Activated naive CD8-positive, alpha-beta T cell treated with anti-CD3 and anti-CD28 coated beads, Interleukin-2, amount 10 ng/mL, durations not matched to agents 7 days and 5 days (primary cell): ENCODE results near the gene POLDIP2. TPM values are rescaled to one million over a fixed set of nuclear protein-coding genes. Genes with fewer than 3 reads are reported as not detected.
"Not testable (repeated sequence)": the region's sequence is repeated elsewhere in the genome, so short reads cannot be mapped to it uniquely, and the experiment has no call there.

Experiments used
- ATAC-seq: fragments of 150-1000 bp; cut with Tn5 transposase; one replicate; pipeline ENCODE4 v1.10.0; 2021; ENCODE audit warnings: low read depth, moderate library complexity
- POLR2A ChIA-PET: fragments of 350-600 bp; sonication (Branson Sonifier 250); formaldehyde crosslinking; loops from one replicate; lab custom pipeline; 2021; ENCODE audit warnings: antibody characterized with exemption; lab: Charles Lee
- DNase-seq: peaks from one replicate; pipeline ENCODE4 v3.0.0; 2021
- H3K27ac Mint-ChIP-seq: one replicate; pipeline ENCODE4 v1.8.0; 2022; ENCODE audit warnings: mild to moderate bottlenecking, mixed read lengths
- H3K27me3 Mint-ChIP-seq: one replicate; pipeline ENCODE4 v1.8.0; 2022; ENCODE audit warnings: mild to moderate bottlenecking, moderate library complexity, mixed read lengths
- H3K36me3 Mint-ChIP-seq: one replicate; pipeline ENCODE4 v1.8.0; 2021; ENCODE audit warnings: mild to moderate bottlenecking, mixed read lengths
- H3K4me1 Mint-ChIP-seq: one replicate; pipeline ENCODE4 v1.8.0; 2021; ENCODE audit warnings: mixed read lengths
- H3K4me3 Mint-ChIP-seq: one replicate; pipeline ENCODE4 v1.8.0; 2022; ENCODE audit warnings: mild to moderate bottlenecking, moderate library complexity, mixed read lengths
- H3K9me3 Mint-ChIP-seq: one replicate; pipeline ENCODE4 v1.8.0; 2021; ENCODE audit warnings: mixed read lengths
- total RNA-seq, 2 experiments: library from RNA; stranded (reverse); gene quantifications; one replicate each; pipeline ENCODE4 v1.2.3, GENCODE V29; 2021

Gene POLDIP2
- total RNA-seq, 2 experiments from 2014 or later: 51.5 to 54.5 TPM

- DNase-seq (no peak), ATAC-seq (no peak)
- POLR2A ChIA-PET: interaction anchor here (1.4 kb wide), 1 partner anchor 11 kb away, joined by 3 read pairs; the partner anchor contains the start of genes IFT20 and TNFAIP1
- Mint-ChIP-seq H3K27me3 (no peaks in the 10 kb centered on the region), H3K9me3 (no peaks in the 10 kb centered on the region), H3K27ac (no peak overlapping the region), H3K4me1 (no peaks in the 10 kb centered on the region), H3K36me3 (peaks cover 5% of the 10 kb centered on the region), H3K4me3 (no peak overlapping the region)
These were observed 11.1 kb downstream of the POLDIP2 start for GRCh38 chr17:28346199-28346580.

- H3K4me3 Mint-ChIP-seq: no peak overlapping the region
- H3K36me3 Mint-ChIP-seq: peaks cover 5% of the 10 kb centered on the region
- DNase-seq: no peak
- no peaks in the 10 kb centered on the region for H3K9me3 Mint-ChIP-seq
- POLR2A ChIA-PET: interaction anchor here (1.4 kb wide), 1 partner anchor 10 kb away, joined by 3 read pairs; the partner anchor contains the start of genes IFT20 and TNFAIP1
- no peak overlapping the region for H3K27ac Mint-ChIP-seq
- no peak for ATAC-seq
- H3K4me1 Mint-ChIP-seq: no peaks in the 10 kb centered on the region
- H3K27me3 Mint-ChIP-seq: no peaks in the 10 kb centered on the region
These were observed 11.7 kb downstream of the POLDIP2 start for GRCh38 chr17:28345419-28346198.

DNA sequence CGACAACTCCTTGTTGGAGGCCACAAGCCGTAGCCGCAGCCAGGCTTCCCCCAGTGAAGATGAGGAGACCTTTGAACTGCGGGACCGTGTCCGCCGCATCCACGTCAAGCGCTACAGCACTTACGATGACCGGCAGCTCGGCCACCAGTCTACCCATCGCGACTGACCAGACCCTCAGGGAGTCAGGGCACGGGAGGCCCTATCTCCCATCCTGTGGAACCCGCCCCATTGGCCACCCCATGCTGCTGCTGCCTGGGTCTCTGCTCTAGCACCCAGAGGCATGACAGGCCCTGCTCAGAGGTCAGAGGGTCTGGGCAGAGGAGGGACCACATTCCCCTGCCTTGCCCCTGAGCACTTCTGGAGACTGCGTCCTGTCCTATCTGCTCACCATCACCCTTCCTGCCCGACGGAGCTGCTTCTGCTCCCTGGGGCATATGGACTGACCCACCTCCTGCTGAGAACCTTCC lies 12.9 kb downstream of the POLDIP2 start:
- Mint-ChIP-seq H3K9me3 (no peaks in the 10 kb centered on the region), H3K4me1 (no peaks in the 10 kb centered on the region), H3K4me3 (no peak overlapping the region), H3K27ac (no peak overlapping the region), H3K36me3 (peaks cover 7% of the 10 kb centered on the region), H3K27me3 (no peaks in the 10 kb centered on the region)
- DNase-seq (no peak), ATAC-seq (no peak)
- POLR2A ChIA-PET: interaction anchor here (0.8 to 3.0 kb wide), 2 partner anchors 12 to 57 kb away, joined by 4 to 8 read pairs; partner anchors contain the start of gene POLDIP2

DNA sequence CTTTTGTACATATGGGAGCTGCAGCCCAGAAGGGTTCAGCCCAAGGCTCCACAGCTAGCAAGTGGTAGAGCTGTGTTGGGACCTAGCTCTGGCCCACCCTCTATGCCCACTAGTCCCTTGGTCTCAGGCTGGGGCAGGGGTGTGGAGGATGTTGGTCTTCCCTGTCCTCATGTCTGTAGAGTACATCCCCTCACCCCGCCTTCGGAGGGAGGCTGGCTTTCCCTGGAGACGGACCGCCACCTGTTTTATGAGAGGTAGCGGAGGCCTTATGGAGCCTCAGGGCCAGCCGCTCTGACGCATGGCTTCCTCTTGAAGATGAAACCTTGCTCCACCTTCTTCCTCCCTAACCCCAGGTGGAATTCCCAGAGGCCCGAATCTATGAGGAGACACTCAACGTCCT lies 13.3 kb downstream of the POLDIP2 start:
- DNase-seq: no peak
- no peaks in the 10 kb centered on the region for H3K4me1 Mint-ChIP-seq
- POLR2A ChIA-PET: interaction anchor here (0.8 to 3.0 kb wide), 2 partner anchors 13 to 57 kb away, joined by 4 to 8 read pairs; partner anchors contain the start of gene POLDIP2
- no peak overlapping the region for H3K27ac Mint-ChIP-seq
- no peaks in the 10 kb centered on the region for H3K9me3 Mint-ChIP-seq
- no peak overlapping the region for H3K4me3 Mint-ChIP-seq
- no peaks in the 10 kb centered on the region for H3K27me3 Mint-ChIP-seq
- H3K36me3 Mint-ChIP-seq: peaks cover 7% of the 10 kb centered on the region
- no peak for ATAC-seq

DNA sequence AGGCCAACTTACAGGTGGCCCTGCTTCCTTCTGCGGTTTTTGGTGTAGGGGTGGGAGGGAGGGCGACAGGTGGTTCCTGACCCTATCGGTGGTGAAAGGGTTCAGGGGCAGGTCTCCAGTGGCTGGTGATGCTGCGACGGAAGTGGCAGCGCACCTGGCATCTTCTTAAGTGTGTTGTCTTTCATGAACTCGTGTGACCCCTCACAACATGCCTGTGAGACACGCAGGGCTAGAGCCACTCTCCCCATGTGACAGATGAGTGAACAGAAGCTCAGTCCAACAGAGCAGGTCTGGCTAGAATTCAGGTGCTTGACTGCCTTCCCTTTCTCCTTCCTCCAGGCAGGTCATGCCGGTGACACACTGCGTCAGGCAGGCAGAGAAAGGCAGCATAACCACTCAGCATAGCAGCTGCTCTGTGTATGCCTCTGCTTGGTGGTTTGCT lies 13.8 kb downstream of the POLDIP2 start:
- H3K27me3 Mint-ChIP-seq: no peaks in the 10 kb centered on the region
- ATAC-seq: peak; percentile 31
- no peak for DNase-seq
- peaks cover 7% of the 10 kb centered on the region for H3K36me3 Mint-ChIP-seq
- H3K9me3 Mint-ChIP-seq: no peaks in the 10 kb centered on the region
- H3K27ac Mint-ChIP-seq: peak overlapping the region; percentile 65
- H3K4me1 Mint-ChIP-seq: peaks cover 2% of the 10 kb centered on the region
- no peak overlapping the region for H3K4me3 Mint-ChIP-seq
- POLR2A ChIA-PET: interaction anchor here (0.7 to 3.0 kb wide), 2 partner anchors 10 to 13 kb away, joined by 3 to 8 read pairs; partner anchors contain the start of gene POLDIP2

GRCh38 chr17:28342313-28342712 lies 15.0 kb downstream of the POLDIP2 start:
- H3K27ac Mint-ChIP-seq: no peak overlapping the region
- no peak for ATAC-seq
- H3K4me3 Mint-ChIP-seq: no peak overlapping the region
- peaks cover 8% of the 10 kb centered on the region for H3K4me1 Mint-ChIP-seq
- POLR2A ChIA-PET: interaction anchor here (3.0 kb wide), 1 partner anchor 15 kb away, joined by 8 read pairs; the partner anchor contains the start of gene POLDIP2
- H3K36me3 Mint-ChIP-seq: peaks cover 7% of the 10 kb centered on the region
- H3K9me3 Mint-ChIP-seq: no peaks in the 10 kb centered on the region
- DNase-seq: no peak
- H3K27me3 Mint-ChIP-seq: no peaks in the 10 kb centered on the region

GRCh38 chr17:28341516-28341915 lies 15.8 kb downstream of the POLDIP2 start:
- H3K36me3 Mint-ChIP-seq: peaks cover 7% of the 10 kb centered on the region
- no peaks in the 10 kb centered on the region for H3K27me3 Mint-ChIP-seq
- DNase-seq (no peak), ATAC-seq (no peak)
- no peak overlapping the region for H3K27ac Mint-ChIP-seq
- POLR2A ChIA-PET: no interaction called here
- H3K4me1 Mint-ChIP-seq: peaks cover 13% of the 10 kb centered on the region
- H3K4me3 Mint-ChIP-seq: no peak overlapping the region
- H3K9me3 Mint-ChIP-seq: no peaks in the 10 kb centered on the region

DNA sequence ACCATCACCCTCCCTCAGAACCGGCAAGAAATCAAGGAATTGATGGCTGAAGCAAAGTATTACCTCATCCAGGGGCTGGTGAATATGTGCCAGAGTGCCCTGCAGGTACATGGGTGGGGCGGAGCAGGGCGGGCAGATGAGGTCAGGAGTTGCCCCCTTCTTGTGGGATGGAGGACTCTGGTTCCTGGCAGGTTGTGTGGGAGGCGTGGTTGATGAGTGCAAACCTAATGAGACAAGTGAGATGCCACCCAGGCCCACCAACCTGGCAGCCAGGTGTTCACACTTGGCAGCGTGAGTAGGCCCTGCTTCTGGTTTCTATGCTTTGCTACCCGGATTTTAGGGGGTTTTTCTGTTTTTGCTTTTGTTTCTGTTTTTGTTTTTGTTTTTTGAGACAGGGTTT lies 17.0 kb downstream of the POLDIP2 start:
- H3K4me1 Mint-ChIP-seq: peaks cover 13% of the 10 kb centered on the region
- H3K36me3 Mint-ChIP-seq: peaks cover 7% of the 10 kb centered on the region
- no peaks in the 10 kb centered on the region for H3K9me3 Mint-ChIP-seq
- no peak for DNase-seq
- POLR2A ChIA-PET: no interaction called here
- no peaks in the 10 kb centered on the region for H3K27me3 Mint-ChIP-seq
- no peak for ATAC-seq
- no peak overlapping the region for H3K4me3 Mint-ChIP-seq
- no peak overlapping the region for H3K27ac Mint-ChIP-seq

GRCh38 chr17:28339431-28339830 lies 17.9 kb downstream of the POLDIP2 start:
- DNase-seq (no peak), ATAC-seq (no peak)
- Mint-ChIP-seq H3K36me3 (peaks cover 7% of the 10 kb centered on the region), H3K4me1 (peaks cover 19% of the 10 kb centered on the region), H3K27me3 (no peaks in the 10 kb centered on the region), H3K9me3 (no peaks in the 10 kb centered on the region), H3K4me3 (no peak overlapping the region), H3K27ac (no peak overlapping the region)
- POLR2A ChIA-PET: interaction anchor here (0.6 to 0.8 kb wide), 2 partner anchors 18 to 446 kb away, joined by 4 read pairs; partner anchors contain the start of gene POLDIP2

GRCh38 chr17:28338769-28339212 lies 18.5 kb downstream of the POLDIP2 start:
- DNase-seq, H3K9me3 Mint-ChIP-seq, H3K36me3 Mint-ChIP-seq, H3K4me3 Mint-ChIP-seq, H3K27ac Mint-ChIP-seq, ATAC-seq, H3K27me3 Mint-ChIP-seq: not testable (repeated sequence)
- POLR2A ChIA-PET: interaction anchor here (0.6 to 0.8 kb wide), 2 partner anchors 18 to 445 kb away, joined by 4 read pairs; partner anchors contain the start of gene POLDIP2
- H3K4me1 Mint-ChIP-seq: peaks cover 26% of the 10 kb centered on the region

GRCh38 chr17:28338056-28338768 lies 19.1 kb downstream of the POLDIP2 start:
- no peak overlapping the region for H3K4me3 Mint-ChIP-seq
- H3K36me3 Mint-ChIP-seq: peaks cover 4% of the 10 kb centered on the region
- DNase-seq (no peak), ATAC-seq (no peak)
- H3K27ac Mint-ChIP-seq: no peak overlapping the region
- H3K9me3 Mint-ChIP-seq: no peaks in the 10 kb centered on the region
- H3K27me3 Mint-ChIP-seq: no peaks in the 10 kb centered on the region
- POLR2A ChIA-PET: interaction anchor here (1.0 kb wide), 1 partner anchor 19 kb away, joined by 6 read pairs; the partner anchor contains the start of gene POLDIP2
- H3K4me1 Mint-ChIP-seq: peaks cover 26% of the 10 kb centered on the region

DNA sequence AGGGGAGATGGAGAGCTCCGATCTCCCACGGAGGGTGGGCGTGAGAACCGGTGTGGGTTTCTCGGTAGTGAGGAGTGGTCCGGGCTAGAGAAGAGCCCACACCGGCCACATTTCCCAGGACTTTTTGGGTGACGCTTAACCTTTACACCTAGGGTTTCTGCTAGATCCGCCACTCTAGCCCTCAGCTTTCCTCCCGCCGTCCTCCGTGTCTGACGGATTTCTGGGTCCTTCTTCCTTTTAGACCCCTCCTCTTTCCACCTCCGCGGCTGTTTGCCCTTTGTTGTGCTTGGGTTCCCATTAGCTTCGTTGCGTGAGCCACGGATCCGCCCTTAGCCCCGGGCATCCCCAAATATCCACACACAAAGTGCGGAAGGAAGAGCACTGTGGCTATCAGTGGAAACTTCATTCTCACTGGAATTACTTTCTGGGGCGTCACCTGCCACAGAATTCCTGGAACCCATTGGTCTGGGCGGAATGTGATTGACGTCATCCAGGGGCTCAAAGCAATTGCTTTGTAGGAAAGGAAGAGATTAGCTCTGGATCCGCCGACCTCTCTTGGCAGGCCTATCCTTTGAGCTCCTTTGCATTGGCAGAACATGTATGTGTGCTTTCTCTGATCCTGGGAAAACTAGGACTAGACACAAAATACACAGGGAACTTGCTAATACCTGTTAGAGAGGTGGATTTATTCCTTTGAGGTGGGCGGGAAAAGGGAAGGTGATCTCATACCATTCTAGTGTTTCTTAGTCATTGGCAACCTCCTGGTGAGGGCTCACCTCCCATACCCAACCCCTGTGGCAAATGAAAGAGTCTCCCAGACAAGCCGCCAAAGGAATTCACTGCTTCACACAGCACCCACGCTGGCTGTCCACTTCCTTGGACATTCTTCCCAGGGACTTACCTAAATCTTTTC lies 21.1 kb downstream of the POLDIP2 start:
- H3K36me3 Mint-ChIP-seq: peaks cover 2% of the 10 kb centered on the region
- H3K27ac Mint-ChIP-seq: peak overlapping the region; percentile 97
- H3K9me3 Mint-ChIP-seq: no peaks in the 10 kb centered on the region
- POLR2A ChIA-PET: interaction anchor here (0.6 to 2.8 kb wide), 14 partner anchors 9 to 841 kb away, joined by 3 to 75 read pairs (median 6); partner anchors contain the start of genes POLDIP2 and TMEM97
- ATAC-seq: no peak
- DNase-seq: no peak
- H3K4me3 Mint-ChIP-seq: peak overlapping the region; percentile 97
- no peaks in the 10 kb centered on the region for H3K27me3 Mint-ChIP-seq
- H3K4me1 Mint-ChIP-seq: peaks cover 27% of the 10 kb centered on the region
